Left cardiac atrium (tissue), 4 donors: Measurements from ENCODE around the gene TAAR2. TPM values are rescaled to one million over a fixed set of nuclear protein-coding genes. Genes with fewer than 3 reads are reported as not detected.
"Not testable (repeated sequence)": the region's sequence is repeated elsewhere in the genome, so short reads cannot be mapped to it uniquely, and the experiment has no call there.

Source experiments
- ATAC-seq, 2 donors: fragments of 200-7000 bp; cut with Tn5 transposase; one replicate each; pipeline ENCODE4 v1.9.1; 2020; ENCODE audit warnings: mild to moderate bottlenecking in 2 of 2, moderate library complexity in 2 of 2
- DNase-seq: peaks from one replicate; pipeline ENCODE4 v3.0.0-alpha.2; 2020
- intact Hi-C, 2 donors: fragments of 100-400 bp; cut with DNase I; formaldehyde crosslinking; loops; one replicate each; pipeline versions ENCODE4 v1.14.1 to v1.15.1; 2022 to 2023
- long read RNA-seq: library from polyadenylated mRNA; unstranded; transcript quantifications from one replicate; pipeline ENCODE4 v2.0.0, GENCODE V29; 2021
- total RNA-seq, 2 donors: library from RNA; stranded (reverse); fragmentation: NEBNext Ultra II Directional; extraction: Animal tissue kit (Norgen Biotek cat#: 25700); gene quantifications; one replicate each; pipeline ENCODE4 v1.2.1, GENCODE V29; 2021
- donor health status: DM: no; HTN: yes; CAD: no.
- donor health status: DM: no; HTN: yes; CAD: no; lungs with severe emphysema.
- donor health status: DM: yes; HTN: yes; CAD: no.
- donor health status: Dilated cardiomyopathy.

Gene TAAR2, protein sequence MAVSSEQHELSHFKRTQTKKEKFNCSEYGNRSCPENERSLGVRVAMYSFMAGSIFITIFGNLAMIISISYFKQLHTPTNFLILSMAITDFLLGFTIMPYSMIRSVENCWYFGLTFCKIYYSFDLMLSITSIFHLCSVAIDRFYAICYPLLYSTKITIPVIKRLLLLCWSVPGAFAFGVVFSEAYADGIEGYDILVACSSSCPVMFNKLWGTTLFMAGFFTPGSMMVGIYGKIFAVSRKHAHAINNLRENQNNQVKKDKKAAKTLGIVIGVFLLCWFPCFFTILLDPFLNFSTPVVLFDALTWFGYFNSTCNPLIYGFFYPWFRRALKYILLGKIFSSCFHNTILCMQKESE
- total RNA-seq: not detected
- long read RNA-seq: 0 reads

GRCh38 chr6:132624175-132624574 is at the start of gene TAAR2:
TSS of gene TAAR2 (minus strand) at chr6:132624275. CDS start at chr6:132624275, 0 bp downstream.
- DNase-seq: no peak
- intact Hi-C loops: no loop called here
- ATAC-seq: no peak

GRCh38 chr6:132673376-132674094 is 49.5 kb upstream of the TAAR2 start:
- ATAC-seq: no peak
- intact Hi-C loops: loop anchor here in 1 of 2 donors (10.0 kb wide), 1 partner anchor 91 kb away; no protein-coding TSS in a partner anchor
- DNase-seq: no peak

DNA sequence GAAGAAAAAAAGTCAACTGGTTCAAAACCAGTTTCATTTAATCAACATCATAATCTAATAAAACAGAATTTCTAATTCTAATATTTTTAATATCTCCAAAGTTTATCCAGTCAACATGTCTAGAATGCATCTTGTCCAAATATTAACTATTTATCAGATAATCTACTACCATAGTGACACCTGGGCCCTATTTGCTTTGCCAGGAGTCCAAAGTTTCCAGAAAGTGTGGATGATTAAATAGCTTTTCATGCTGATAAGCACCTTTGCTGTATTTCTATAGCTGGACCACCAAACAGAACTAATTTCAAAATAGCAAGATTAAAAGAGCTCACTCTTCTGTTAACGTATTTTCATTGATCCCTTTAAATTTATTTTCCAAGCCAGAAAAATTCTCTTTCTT is 47.2 kb upstream of the TAAR2 start:
- intact Hi-C loops: loop anchor here in 1 of 2 donors (10.0 kb wide), 1 partner anchor 94 kb away; no protein-coding TSS in a partner anchor
- ATAC-seq (no peak), DNase-seq (no peak)

- DNase-seq (no peak), ATAC-seq (peak; percentile 73 to 85)
- intact Hi-C loops: loop anchor here (5.0 to 10.0 kb wide), 2 partner anchors 95 to 98 kb away; no protein-coding TSS in a partner anchor
Observed at GRCh38 chr6:132669690-132670291, 45.7 kb upstream of the TAAR2 start.

- intact Hi-C loops: loop anchor here in 1 of 2 donors (5.0 kb wide), 1 partner anchor 101 kb away; no protein-coding TSS in a partner anchor
- ATAC-seq (no peak), DNase-seq (no peak)
Observed at GRCh38 chr6:132666118-132666517, 42.0 kb upstream of the TAAR2 start.

DNA sequence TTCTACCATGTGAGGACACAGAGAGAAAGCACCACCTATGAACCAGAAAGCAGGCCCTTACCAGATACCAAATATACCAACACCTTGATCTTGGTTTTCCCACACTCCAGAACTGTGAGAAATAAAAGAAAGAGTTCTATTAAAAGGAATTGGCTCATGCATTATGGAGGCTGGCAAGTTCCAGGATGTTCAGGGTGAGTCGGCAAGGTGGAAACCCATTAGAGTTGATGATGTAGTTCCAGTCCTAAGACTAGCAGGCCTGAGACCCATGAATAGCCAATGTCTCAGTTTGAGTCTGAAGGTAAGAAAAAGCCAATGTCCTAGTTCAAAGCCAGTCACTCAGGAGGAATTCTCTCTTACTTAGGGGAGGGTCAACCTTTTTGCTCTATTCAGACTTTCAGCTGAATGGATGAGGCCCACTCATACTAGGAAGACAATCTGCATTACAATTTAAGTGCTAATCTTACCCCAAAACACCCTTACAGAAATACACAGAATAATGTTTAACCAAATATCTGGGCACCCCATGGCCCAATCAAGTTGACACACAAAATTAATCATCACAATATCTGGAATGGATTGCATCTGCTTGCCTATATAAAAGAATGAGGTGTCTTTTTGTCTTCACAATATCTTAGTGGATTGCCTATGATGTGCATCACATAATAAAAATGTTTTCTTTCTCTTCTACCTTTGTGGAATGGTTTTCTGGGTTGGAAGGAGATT is 40.4 kb upstream of the TAAR2 start:
- ATAC-seq: no peak
- DNase-seq: no peak
- intact Hi-C loops: loop anchor here in 1 of 2 donors (5.0 kb wide), 1 partner anchor 103 kb away; no protein-coding TSS in a partner anchor

- DNase-seq (no peak), ATAC-seq (no peak)
- intact Hi-C loops: no loop called here
Observed at GRCh38 chr6:132663661-132664060, 39.6 kb upstream of the TAAR2 start.

DNA sequence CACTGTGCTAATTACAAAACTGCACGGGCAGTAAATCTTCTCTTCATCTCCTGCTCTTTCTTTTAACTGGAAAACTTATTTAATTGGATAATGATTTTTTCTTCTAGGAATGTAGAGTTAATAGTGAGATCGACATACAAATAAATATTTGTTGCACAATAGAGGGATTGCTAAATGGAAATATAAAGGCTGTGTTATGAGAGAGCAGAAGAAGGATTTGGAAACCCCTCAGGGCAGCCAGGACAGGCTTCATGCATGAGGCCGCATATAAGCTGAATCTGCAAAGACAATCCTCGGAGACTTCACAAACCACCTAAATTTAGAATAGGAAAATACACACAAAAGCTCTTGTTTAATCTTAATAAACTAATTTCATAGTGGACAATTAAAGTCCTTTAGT is 37.8 kb upstream of the TAAR2 start:
- no peak for ATAC-seq
- DNase-seq: no peak
- intact Hi-C loops: no loop called here

DNA sequence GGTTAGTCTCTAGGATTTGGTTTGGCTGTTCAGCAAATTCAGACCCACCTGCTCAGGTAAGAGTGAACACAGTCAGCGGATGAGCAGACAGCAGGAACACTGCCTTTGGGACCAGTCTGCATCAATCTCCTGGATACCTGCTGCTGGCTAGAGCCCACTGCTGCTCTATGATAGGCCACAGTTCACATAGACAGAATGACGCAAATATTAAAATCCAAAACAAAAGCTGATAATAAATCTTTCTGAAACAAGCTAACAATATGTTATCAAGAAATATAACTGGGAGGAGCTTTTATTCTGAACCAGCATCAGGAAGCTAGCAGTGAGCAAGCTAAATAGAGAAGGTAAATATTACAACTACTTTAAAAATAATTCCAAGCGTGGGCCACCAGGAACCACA is 35.0 kb upstream of the TAAR2 start, which contains the start of gene TAAR1:
TSS of gene TAAR1 (minus strand) at position 101 of the 400 bp plus-strand sequence. CDS start 13,179 bp downstream, outside the sequence.
- intact Hi-C loops: no loop called here
- DNase-seq (no peak), ATAC-seq (no peak)

DNA sequence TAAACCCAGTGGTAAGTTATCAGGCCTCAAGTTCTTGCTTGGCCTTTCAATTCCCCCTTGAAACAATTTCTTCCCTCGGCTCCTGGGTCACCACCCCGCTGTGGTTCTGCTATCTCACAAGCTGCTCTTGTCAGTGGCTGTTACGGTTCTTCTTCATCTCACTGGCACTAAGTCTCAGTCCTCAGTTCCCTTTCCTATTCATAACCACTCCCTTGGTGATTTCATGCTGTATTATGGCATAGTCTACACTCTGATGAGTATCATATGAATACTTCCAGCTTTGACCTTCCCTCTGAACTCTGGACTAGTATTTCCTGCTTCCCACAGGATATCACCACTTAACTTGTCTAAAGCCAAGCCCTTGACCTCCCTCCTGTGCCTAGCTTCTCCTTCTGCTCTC is 27.0 kb upstream of the TAAR2 start:
- intact Hi-C loops: no loop called here
- DNase-seq: no peak
- ATAC-seq: no peak

DNA sequence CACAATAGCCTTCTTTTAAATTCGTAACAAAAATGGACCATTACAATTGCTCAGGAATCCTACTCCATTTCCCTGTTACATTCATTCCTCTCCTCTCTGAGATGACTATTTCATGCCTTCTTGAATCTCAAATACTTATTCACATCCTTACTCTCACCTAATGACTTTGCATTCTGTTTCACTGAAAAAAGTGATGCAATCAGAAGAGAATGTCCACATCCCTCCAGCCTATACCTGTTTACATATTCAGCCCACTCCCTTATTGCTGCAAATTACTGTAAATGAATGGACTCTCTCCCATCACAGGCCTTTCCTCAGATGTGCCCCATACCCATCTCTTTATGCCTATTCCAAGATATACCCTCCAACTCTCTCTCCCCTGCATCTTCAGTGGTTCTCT is 26.4 kb upstream of the TAAR2 start:
- ATAC-seq: no peak
- intact Hi-C loops: no loop called here
- no peak for DNase-seq

- intact Hi-C loops: no loop called here
- DNase-seq (peak; percentile 23), ATAC-seq (no peak)
Observed at GRCh38 chr6:132648828-132649227, 24.8 kb upstream of the TAAR2 start.

DNA sequence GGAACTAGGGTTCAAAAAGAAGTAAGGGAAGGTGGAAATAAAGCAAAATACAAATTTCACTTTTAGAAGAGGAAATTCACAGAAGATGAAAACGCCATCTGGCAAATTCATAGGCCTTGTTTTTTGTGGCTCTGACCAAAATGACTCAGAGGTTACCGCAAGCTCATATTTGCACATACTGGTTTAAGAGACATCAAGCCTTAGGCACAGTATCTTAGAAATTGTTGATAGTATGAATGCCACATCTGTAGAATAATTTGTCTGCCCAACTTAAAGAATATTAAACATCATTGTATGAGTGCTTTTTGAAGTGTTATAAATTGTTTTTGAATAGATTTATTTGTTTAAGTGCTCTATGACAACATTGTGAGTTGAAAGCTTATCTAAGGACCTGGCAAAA is 24.3 kb upstream of the TAAR2 start:
- ATAC-seq: peak in 1 of 2 donors; percentile 52
- no peak for DNase-seq
- intact Hi-C loops: no loop called here

DNA sequence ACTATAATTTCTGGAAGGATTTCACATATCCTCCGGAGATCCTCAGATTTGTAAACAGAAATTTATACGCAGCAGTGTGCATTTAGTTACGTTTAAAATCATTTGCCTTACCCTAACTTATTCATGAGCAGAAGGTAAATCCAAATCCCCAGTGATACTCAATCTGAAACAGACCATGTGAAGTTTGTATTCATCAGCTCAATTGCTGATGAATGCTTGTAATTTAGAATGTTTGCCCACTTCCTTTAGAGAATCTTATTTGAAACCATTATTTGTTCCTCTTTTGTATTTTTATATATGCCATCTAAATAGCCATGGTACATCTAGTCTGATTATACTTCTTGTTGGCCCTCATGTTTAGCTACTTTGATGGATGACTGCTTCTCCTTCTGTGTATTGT is 19.5 kb upstream of the TAAR2 start:
- no peak for ATAC-seq
- DNase-seq: no peak
- intact Hi-C loops: no loop called here

GRCh38 chr6:132637135-132637534 is 13.1 kb upstream of the TAAR2 start:
- intact Hi-C loops, ATAC-seq, DNase-seq: not testable (repeated sequence)

- DNase-seq, ATAC-seq, intact Hi-C loops: not testable (repeated sequence)
Observed at GRCh38 chr6:132635906-132636305, 11.8 kb upstream of the TAAR2 start.

DNA sequence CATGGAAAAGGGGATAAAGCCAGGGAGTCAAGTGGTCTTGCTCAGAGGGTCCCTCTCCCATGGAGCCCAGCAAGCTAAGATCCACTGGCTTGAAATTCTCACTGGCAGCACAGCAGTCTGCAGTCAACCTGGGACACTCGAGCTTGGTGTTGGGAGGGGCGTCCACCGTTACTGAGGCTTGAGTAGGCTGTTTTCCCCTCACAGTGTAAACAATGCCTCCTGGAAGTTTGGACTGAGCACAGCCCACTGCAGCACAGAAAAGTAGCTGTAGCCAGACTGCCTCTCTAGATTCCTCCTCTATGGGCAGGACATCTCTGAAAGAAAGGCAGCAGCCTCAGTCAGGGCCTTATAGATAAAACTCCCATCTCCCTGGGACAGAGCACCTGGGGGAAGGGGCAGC is 11.2 kb upstream of the TAAR2 start:
- intact Hi-C loops, ATAC-seq, DNase-seq: not testable (repeated sequence)

DNA sequence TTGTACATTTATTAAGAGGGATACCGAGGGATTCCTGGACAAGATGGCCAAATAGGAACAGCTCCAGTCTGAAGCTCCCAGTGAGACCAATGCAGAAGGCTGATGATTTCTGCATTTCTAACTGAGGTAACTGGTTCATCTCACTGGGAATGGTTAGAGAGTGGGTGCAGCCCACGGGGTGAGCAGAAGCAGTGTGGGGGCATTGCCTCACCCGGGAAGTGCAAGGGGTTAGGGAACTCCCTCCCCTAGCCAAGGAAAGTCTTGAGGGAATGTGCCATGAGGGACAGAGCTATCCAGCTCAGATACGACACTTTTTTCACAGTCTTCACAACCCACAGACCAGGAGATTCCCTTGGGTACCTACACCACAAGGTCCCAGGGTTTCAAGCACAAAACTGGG is 10.7 kb upstream of the TAAR2 start:
- intact Hi-C loops: no loop called here
- DNase-seq (no peak), ATAC-seq (no peak)

- DNase-seq: no peak
- no peak for ATAC-seq
- intact Hi-C loops: no loop called here
Observed at GRCh38 chr6:132633362-132633761, 9.3 kb upstream of the TAAR2 start.
